Esophagus squamous epithelium (tissue), 4 donors: ENCODE measurements around the gene NIM1K.

Experiments
- POLR2A ChIP-seq, 4 donors: fragments of 450-650 bp; IDR thresholded peaks; one replicate each; pipeline ENCODE4 v1.6.1; 2017; ENCODE audit warnings: antibody characterized with exemption in 4 of 4, mild to moderate bottlenecking in 4 of 4, moderate library complexity in 3 of 4
- TF ChIP-seq, protein P1 (sequence below), 6 experiments: fragments of 450-650 bp in 4 of 6; fragments of 200-600 bp in 2 of 6; sonication (generic) in 2 of 6; IDR thresholded peaks; one replicate each; pipeline ENCODE4 v1.5.1; 2016 to 2019; ENCODE audit warnings: antibody characterized with exemption in 6 of 6, mild to moderate bottlenecking in 4 of 6, moderate library complexity in 4 of 6

DNA sequence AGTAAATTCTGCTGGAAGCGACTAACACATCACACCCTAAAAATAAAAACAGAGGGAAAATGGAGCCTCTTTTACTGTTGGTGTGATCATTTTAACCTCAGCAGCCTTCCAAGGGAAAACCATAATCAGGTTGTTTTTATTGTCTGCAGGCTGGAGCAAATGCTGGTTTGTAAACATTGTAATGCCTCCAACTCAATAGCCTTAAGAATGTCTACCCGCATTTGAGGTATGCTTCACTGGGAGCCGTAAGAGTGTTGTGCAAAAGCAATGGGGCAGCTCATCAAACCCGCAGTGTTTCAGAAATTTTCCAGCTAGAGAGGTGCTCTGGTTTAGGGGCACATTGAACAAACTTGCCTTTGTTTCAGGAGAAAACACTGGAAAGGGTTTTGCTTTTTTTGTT, 17.0 kb downstream of the NIM1K start:
- TF ChIP-seq, protein P1, sequence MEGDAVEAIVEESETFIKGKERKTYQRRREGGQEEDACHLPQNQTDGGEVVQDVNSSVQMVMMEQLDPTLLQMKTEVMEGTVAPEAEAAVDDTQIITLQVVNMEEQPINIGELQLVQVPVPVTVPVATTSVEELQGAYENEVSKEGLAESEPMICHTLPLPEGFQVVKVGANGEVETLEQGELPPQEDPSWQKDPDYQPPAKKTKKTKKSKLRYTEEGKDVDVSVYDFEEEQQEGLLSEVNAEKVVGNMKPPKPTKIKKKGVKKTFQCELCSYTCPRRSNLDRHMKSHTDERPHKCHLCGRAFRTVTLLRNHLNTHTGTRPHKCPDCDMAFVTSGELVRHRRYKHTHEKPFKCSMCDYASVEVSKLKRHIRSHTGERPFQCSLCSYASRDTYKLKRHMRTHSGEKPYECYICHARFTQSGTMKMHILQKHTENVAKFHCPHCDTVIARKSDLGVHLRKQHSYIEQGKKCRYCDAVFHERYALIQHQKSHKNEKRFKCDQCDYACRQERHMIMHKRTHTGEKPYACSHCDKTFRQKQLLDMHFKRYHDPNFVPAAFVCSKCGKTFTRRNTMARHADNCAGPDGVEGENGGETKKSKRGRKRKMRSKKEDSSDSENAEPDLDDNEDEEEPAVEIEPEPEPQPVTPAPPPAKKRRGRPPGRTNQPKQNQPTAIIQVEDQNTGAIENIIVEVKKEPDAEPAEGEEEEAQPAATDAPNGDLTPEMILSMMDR (IDR thresholded peaks at IDR 0.05): no peak
- no peak for TF ChIP-seq POLR2A (IDR thresholded peaks at IDR 0.05)
